K562 (cell line): ENCODE data around the gene BCAR3. TPM values are rescaled to one million over a fixed set of nuclear protein-coding genes. Genes with fewer than 3 reads are reported as not detected.

Experiments
- GTF3C2 ChIP-seq: IDR thresholded peaks from 3 replicates; pipeline ENCODE4 v1.6.1; 2011; ENCODE audit warnings: borderline replicate concordance, mild to moderate bottlenecking, moderate library complexity; ENCODE audit not compliant: insufficient read length; ENCODE audit errors: extremely low read depth
- MLLT1 ChIP-seq, 2 experiments: fragments of 450-650 bp; IDR thresholded peaks; 2 replicates each; pipeline ENCODE4 v1.6.1; 2016
- RBM14 ChIP-seq: fragments of 200-400 bp; formaldehyde crosslinking; IDR thresholded peaks from 2 replicates; pipeline ENCODE4 v1.6.1; 2018; ENCODE audit warnings: low read depth, mild to moderate bottlenecking, low read length, moderate library complexity, borderline replicate concordance; ENCODE audit not compliant: insufficient read depth
- RNF2 ChIP-seq: sonication (generic); IDR thresholded peaks from 2 replicates; pipeline ENCODE4 v1.6.1; 2016
- SNRNP70 ChIP-seq: fragments of 200-400 bp; formaldehyde crosslinking; optimal IDR thresholded peaks from 2 replicates; pipeline ENCODE3; 2017; ENCODE audit warnings: low read depth, low read length
- SRSF3 ChIP-seq: fragments of 200-400 bp; formaldehyde crosslinking; IDR thresholded peaks from 2 replicates; pipeline ENCODE4 v1.6.1; 2016; ENCODE audit warnings: mild to moderate bottlenecking, low read length, moderate library complexity; ENCODE audit not compliant: insufficient read depth
- WHSC1 ChIP-seq: IDR thresholded peaks from one replicate; pipeline ENCODE4 v1.6.1; 2012; ENCODE audit warnings: low read length, control low read depth, inconsistent platforms
- ZBTB11 ChIP-seq, 3 experiments: fragments of 200-800 bp in 1 of 3; fragments of 250-450 bp in 1 of 3; fragments of 450-650 bp in 1 of 3; sonication (Bioruptor Pico) in 1 of 3; sonication (Bioruptor generic) in 1 of 3; formaldehyde crosslinking in 1 of 3; IDR thresholded peaks; 2 replicates each; pipeline versions ENCODE4 v1.6.1 to v1.8.0; 2016 to 2022; ENCODE audit warnings: mild to moderate bottlenecking in 2 of 3, missing genetic modification characterization in 2 of 3, missing compliant biosample characterization in 1 of 3, moderate library complexity in 1 of 3
- ZBTB12 ChIP-seq: fragments of 250-450 bp; sonication (Bioruptor Pico); IDR thresholded peaks from 2 replicates; pipeline ENCODE4 v1.4.0; 2020
- ZBTB9 ChIP-seq: fragments of 450-650 bp; formaldehyde crosslinking; IDR thresholded peaks from 2 replicates; pipeline ENCODE4 v1.4.0; 2020; ENCODE audit warnings: mild to moderate bottlenecking, moderate library complexity
- ZNF277 ChIP-seq: fragments of 250-450 bp; sonication (Bioruptor Pico); IDR thresholded peaks from 2 replicates; pipeline ENCODE4 v1.8.0; 2022; ENCODE audit warnings: inconsistent platforms, mild to moderate bottlenecking, moderate library complexity, borderline replicate concordance
- ZNF507 ChIP-seq: conservative IDR thresholded peaks from 2 replicates; pipeline ENCODE4 v1.6.1; 2017; ENCODE audit warnings: missing genetic modification characterization, missing compliant biosample characterization
- ZNF561 ChIP-seq: fragments of 450-650 bp; formaldehyde crosslinking; conservative IDR thresholded peaks from 2 replicates; pipeline ENCODE4 v1.4.0; 2020; ENCODE audit warnings: mild to moderate bottlenecking, moderate library complexity
- ZNF695 ChIP-seq: fragments of 450-650 bp; formaldehyde crosslinking; IDR thresholded peaks from 2 replicates; pipeline ENCODE4 v1.4.0; 2020; ENCODE audit warnings: mild to moderate bottlenecking, moderate library complexity
- polyA plus RNA-seq, 8 experiments: library from polyadenylated mRNA; depleted of rRNA in 4 of 8; stranded (reverse) in 5 of 8; unstranded in 3 of 8; fragments of >200 nt; fragmentation: Nextera tagmentation in 2 of 8; fragmentation: Illumina TruSeq in 1 of 8; extraction: Ambion mirVana in 2 of 8; extraction: Trizol in 1 of 8; gene quantifications; 2 replicates each; pipeline versions ENCODE4 v1.2.1 to v1.2.3, GENCODE V29; 2011 to 2014; ENCODE audit warnings: inconsistent platforms in 1 of 8, missing spikeins in 1 of 8
- total RNA-seq, 7 experiments: library from RNA; depleted of rRNA in 6 of 7; stranded (reverse); fragments of >200 nt in 6 of 7; fragmentation: Illumina TruSeq in 2 of 7; extraction: Trizol in 2 of 7; gene quantifications; 2 replicates each; pipeline versions ENCODE4 v1.2.1 to v1.2.3, GENCODE V29; 2011 to 2021; ENCODE audit warnings: low replicate concordance in 1 of 7

Gene BCAR3
- total and polyA plus RNA-seq, 9 of the 15 experiments (the other 6 are each of a cell fraction or from before 2014, with no cell fraction given) = 1.8 to 6.3 (median 3.8) TPM

- TF ChIP-seq ZNF561 (CRISPR knock-in tag) (0 out of 2 replicates have a peak, but pooled peaks have one; percentile 60), RNF2 (peak; percentile 93), ZBTB12 (peak; percentile 68), SRSF3 (no peak), ZBTB9 (peak; percentile 75; the same call in 1 of the 2 replicates), MLLT1 (IDR thresholded peaks at IDR 0.05) (no peak; a peak in 1 of 4 replicates), ZNF507 (tag) (no peak), WHSC1 (no peak), RBM14 (no peak), GTF3C2 (no peak), SNRNP70 (no peak), ZNF695 (no peak), ZNF277 (no peak), ZBTB11 (CRISPR knock-in tag; IDR thresholded peaks at IDR 0.05) (peak in 1 of 3 experiments; percentile 76; a peak in 2 of 6 replicates)
Observed at GRCh38 chr1:93567255-93567918, 114.2 kb downstream of the BCAR3 start (continued).
